ENCODE measurements around the gene VANGL1. TPM values are rescaled to one million over a fixed set of nuclear protein-coding genes. Genes with fewer than 3 reads are reported as not detected.

VANGL1 gene
- total and polyA plus RNA-seq, 2 of the 8 experiments (the other 6 are each of a cell fraction or from before 2014, with no cell fraction given), result 9.4 to 13.4 TPM

DNA sequence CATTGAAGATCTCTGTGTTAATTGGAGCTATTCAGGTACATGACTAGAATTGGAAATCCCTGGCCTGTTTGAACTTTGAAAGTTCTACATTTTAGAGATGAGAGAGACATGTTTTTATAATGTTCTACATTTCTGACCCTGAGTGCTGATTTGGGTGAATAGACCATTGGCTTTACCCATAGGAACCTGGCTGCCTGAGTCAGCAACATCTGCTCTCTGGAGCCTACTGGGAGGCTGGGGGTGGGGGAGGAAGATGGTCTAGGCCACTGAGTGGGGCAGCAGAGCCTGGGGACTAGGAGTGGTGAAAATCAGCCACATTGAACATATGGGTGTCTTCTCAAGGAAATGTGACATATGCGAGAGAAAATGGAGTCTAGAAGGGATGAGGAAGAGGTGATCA is 1.4 kb upstream of the VANGL1 start (continued):
- TF ChIP-seq, protein P1, sequence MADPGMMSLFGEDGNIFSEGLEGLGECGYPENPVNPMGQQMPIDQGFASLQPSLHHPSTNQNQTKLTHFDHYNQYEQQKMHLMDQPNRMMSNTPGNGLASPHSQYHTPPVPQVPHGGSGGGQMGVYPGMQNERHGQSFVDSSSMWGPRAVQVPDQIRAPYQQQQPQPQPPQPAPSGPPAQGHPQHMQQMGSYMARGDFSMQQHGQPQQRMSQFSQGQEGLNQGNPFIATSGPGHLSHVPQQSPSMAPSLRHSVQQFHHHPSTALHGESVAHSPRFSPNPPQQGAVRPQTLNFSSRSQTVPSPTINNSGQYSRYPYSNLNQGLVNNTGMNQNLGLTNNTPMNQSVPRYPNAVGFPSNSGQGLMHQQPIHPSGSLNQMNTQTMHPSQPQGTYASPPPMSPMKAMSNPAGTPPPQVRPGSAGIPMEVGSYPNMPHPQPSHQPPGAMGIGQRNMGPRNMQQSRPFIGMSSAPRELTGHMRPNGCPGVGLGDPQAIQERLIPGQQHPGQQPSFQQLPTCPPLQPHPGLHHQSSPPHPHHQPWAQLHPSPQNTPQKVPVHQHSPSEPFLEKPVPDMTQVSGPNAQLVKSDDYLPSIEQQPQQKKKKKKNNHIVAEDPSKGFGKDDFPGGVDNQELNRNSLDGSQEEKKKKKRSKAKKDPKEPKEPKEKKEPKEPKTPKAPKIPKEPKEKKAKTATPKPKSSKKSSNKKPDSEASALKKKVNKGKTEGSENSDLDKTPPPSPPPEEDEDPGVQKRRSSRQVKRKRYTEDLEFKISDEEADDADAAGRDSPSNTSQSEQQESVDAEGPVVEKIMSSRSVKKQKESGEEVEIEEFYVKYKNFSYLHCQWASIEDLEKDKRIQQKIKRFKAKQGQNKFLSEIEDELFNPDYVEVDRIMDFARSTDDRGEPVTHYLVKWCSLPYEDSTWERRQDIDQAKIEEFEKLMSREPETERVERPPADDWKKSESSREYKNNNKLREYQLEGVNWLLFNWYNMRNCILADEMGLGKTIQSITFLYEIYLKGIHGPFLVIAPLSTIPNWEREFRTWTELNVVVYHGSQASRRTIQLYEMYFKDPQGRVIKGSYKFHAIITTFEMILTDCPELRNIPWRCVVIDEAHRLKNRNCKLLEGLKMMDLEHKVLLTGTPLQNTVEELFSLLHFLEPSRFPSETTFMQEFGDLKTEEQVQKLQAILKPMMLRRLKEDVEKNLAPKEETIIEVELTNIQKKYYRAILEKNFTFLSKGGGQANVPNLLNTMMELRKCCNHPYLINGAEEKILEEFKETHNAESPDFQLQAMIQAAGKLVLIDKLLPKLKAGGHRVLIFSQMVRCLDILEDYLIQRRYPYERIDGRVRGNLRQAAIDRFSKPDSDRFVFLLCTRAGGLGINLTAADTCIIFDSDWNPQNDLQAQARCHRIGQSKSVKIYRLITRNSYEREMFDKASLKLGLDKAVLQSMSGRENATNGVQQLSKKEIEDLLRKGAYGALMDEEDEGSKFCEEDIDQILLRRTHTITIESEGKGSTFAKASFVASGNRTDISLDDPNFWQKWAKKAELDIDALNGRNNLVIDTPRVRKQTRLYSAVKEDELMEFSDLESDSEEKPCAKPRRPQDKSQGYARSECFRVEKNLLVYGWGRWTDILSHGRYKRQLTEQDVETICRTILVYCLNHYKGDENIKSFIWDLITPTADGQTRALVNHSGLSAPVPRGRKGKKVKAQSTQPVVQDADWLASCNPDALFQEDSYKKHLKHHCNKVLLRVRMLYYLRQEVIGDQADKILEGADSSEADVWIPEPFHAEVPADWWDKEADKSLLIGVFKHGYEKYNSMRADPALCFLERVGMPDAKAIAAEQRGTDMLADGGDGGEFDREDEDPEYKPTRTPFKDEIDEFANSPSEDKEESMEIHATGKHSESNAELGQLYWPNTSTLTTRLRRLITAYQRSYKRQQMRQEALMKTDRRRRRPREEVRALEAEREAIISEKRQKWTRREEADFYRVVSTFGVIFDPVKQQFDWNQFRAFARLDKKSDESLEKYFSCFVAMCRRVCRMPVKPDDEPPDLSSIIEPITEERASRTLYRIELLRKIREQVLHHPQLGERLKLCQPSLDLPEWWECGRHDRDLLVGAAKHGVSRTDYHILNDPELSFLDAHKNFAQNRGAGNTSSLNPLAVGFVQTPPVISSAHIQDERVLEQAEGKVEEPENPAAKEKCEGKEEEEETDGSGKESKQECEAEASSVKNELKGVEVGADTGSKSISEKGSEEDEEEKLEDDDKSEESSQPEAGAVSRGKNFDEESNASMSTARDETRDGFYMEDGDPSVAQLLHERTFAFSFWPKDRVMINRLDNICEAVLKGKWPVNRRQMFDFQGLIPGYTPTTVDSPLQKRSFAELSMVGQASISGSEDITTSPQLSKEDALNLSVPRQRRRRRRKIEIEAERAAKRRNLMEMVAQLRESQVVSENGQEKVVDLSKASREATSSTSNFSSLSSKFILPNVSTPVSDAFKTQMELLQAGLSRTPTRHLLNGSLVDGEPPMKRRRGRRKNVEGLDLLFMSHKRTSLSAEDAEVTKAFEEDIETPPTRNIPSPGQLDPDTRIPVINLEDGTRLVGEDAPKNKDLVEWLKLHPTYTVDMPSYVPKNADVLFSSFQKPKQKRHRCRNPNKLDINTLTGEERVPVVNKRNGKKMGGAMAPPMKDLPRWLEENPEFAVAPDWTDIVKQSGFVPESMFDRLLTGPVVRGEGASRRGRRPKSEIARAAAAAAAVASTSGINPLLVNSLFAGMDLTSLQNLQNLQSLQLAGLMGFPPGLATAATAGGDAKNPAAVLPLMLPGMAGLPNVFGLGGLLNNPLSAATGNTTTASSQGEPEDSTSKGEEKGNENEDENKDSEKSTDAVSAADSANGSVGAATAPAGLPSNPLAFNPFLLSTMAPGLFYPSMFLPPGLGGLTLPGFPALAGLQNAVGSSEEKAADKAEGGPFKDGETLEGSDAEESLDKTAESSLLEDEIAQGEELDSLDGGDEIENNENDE (IDR thresholded peaks at IDR 0.05; ENCODE audit: insufficient replicate concordance, low read length), result no peak
- TF ChIP-seq NANOG (IDR thresholded peaks at IDR 0.05; ENCODE audit: insufficient read depth, low read depth, low read length, poor library complexity, severe bottlenecking) (no peak), BCL11A (IDR thresholded peaks at IDR 0.05; ENCODE audit: low read depth in 2 of 2, low read length in 2 of 2) (no peak), GTF2F1 (IDR thresholded peaks at IDR 0.05; ENCODE audit: borderline replicate concordance, low read depth, low read length) (no peak), ASH2L (IDR thresholded peaks at IDR 0.05; ENCODE audit: low read length) (no peak), FOSL1 (IDR thresholded peaks at IDR 0.05; ENCODE audit: insufficient read depth, low read depth, low read length) (no peak), PHF8 (conservative IDR thresholded peaks at IDR 0.05; ENCODE audit: low read depth, low read length) (no peak), HDAC2 (IDR thresholded peaks at IDR 0.05; ENCODE audit: borderline replicate concordance in 1 of 2, low read depth in 2 of 2, low read length in 2 of 2) (no peak)
- TF ChIP-seq, protein P2, sequence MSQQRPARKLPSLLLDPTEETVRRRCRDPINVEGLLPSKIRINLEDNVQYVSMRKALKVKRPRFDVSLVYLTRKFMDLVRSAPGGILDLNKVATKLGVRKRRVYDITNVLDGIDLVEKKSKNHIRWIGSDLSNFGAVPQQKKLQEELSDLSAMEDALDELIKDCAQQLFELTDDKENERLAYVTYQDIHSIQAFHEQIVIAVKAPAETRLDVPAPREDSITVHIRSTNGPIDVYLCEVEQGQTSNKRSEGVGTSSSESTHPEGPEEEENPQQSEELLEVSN (IDR thresholded peaks at IDR 0.05), result no peak

Data from H1 (cell line).